Stimulated activated CD8-positive, alpha-beta memory T cell treated with anti-CD3 and anti-CD28 coated beads, Interleukin-7, amount 100 ng/mL, for 48 hours (primary cell): Measurements from ENCODE around the gene HADHB.

Source experiments
- DNase-seq, 2 donors: peaks; one replicate each; pipeline ENCODE4 v3.0.0-alpha.2; 2020; ENCODE audit warnings: low read depth in 1 of 2; ENCODE audit errors: extremely low read depth in 1 of 2

The HADHB gene

GRCh38 chr2:26244309-26245230 lies at the start of gene HADHB, which contains the start of gene HADHA:
Gene HADHB (plus strand): TSS chr2:26244939. CDS start chr2:26254255, 9,316 bp downstream.
Gene HADHA (minus strand): TSS chr2:26244632. CDS start chr2:26244596, 36 bp downstream.
- DNase-seq, result peak; percentile 76 to 80

GRCh38 chr2:26195040-26195984 lies 49.4 kb upstream of the HADHB start:
- no peak for DNase-seq

- DNase-seq, result no peak
Measured at GRCh38 chr2:26196683-26197418, 47.9 kb upstream of the HADHB start.

GRCh38 chr2:26197516-26197915 lies 47.2 kb upstream of the HADHB start:
- no peak for DNase-seq

GRCh38 chr2:26202981-26203490 lies 41.7 kb upstream of the HADHB start:
- DNase-seq, result no peak

GRCh38 chr2:26203906-26204305 lies 40.8 kb upstream of the HADHB start:
- no peak for DNase-seq

GRCh38 chr2:26212011-26212410 lies 32.7 kb upstream of the HADHB start:
- DNase-seq, result no peak

GRCh38 chr2:26214759-26215158 lies 30.0 kb upstream of the HADHB start:
- no peak for DNase-seq

GRCh38 chr2:26215833-26216232 lies 28.9 kb upstream of the HADHB start:
- no peak for DNase-seq

- no peak for DNase-seq
Measured at GRCh38 chr2:26216587-26216986, 28.2 kb upstream of the HADHB start.

GRCh38 chr2:26217720-26218119 lies 27.0 kb upstream of the HADHB start:
- DNase-seq, result no peak

- no peak for DNase-seq
Measured at GRCh38 chr2:26223018-26223417, 21.7 kb upstream of the HADHB start.

- no peak for DNase-seq
Measured at GRCh38 chr2:26224095-26224494, 20.6 kb upstream of the HADHB start.

- DNase-seq, result no peak
Measured at GRCh38 chr2:26229595-26229994, 15.1 kb upstream of the HADHB start.

- DNase-seq, result no peak
Measured at GRCh38 chr2:26230806-26231205, 13.9 kb upstream of the HADHB start.

GRCh38 chr2:26235089-26235488 lies 9.7 kb upstream of the HADHB start:
- no peak for DNase-seq

- no peak for DNase-seq
Measured at GRCh38 chr2:26237868-26238267, 6.9 kb upstream of the HADHB start.

GRCh38 chr2:26238311-26238958 lies 6.3 kb upstream of the HADHB start:
- no peak for DNase-seq

GRCh38 chr2:26241928-26242436 lies 2.8 kb upstream of the HADHB start:
- no peak for DNase-seq
